Osteoblast (primary cell): ENCODE data around the gene FGFRL1. TPM values are rescaled to one million over a fixed set of nuclear protein-coding genes. Genes with fewer than 3 reads are reported as not detected.
A peak's percentile ranks its signal among the peaks of the same experiment; 100 is the strongest.

Experiments
- DNase-seq: peaks from one replicate; pipeline ENCODE4 v3.0.0; 2011; ENCODE audit warnings: low spot score, mixed read lengths; ENCODE audit not compliant: insufficient read length; ENCODE audit errors: missing footprints
- H2AFZ ChIP-seq: 2 replicates; pipeline ENCODE4 v1.6.0; 2011; ENCODE audit warnings: mild to moderate bottlenecking, low read length
- H3K27ac ChIP-seq: 2 replicates; pipeline ENCODE4 v1.5.1; 2011; ENCODE audit warnings: mild to moderate bottlenecking, low read depth, low read length, moderate library complexity
- H3K27me3 ChIP-seq: 2 replicates; pipeline ENCODE4 v1.6.0; 2012; ENCODE audit warnings: mild to moderate bottlenecking, control low read depth, inconsistent platforms, low read length, moderate library complexity; ENCODE audit not compliant: insufficient read depth
- H3K36me3 ChIP-seq: 2 replicates; pipeline ENCODE4 v1.5.1; 2011; ENCODE audit warnings: mild to moderate bottlenecking, low read length, control low read depth, moderate library complexity; ENCODE audit not compliant: insufficient read depth
- H3K4me1 ChIP-seq: 2 replicates; pipeline ENCODE4 v1.5.1; 2011; ENCODE audit warnings: mild to moderate bottlenecking, low read length, control low read depth, moderate library complexity; ENCODE audit not compliant: insufficient read depth
- H3K4me2 ChIP-seq: 2 replicates; pipeline ENCODE4 v1.6.0; 2011; ENCODE audit warnings: mild to moderate bottlenecking, low read length; ENCODE audit not compliant: insufficient read depth
- H3K4me3 ChIP-seq: fragments of 200-600 bp; sonication (generic); 3 replicates; pipeline ENCODE4 v1.5.1; 2012; ENCODE audit warnings: mild to moderate bottlenecking, low read length, inconsistent platforms; ENCODE audit not compliant: insufficient read depth
- H3K79me2 ChIP-seq: 2 replicates; pipeline ENCODE4 v1.6.0; 2012; ENCODE audit warnings: mild to moderate bottlenecking, low read length, control low read depth, inconsistent platforms; ENCODE audit not compliant: insufficient read depth
- H3K9me3 ChIP-seq: 2 replicates; pipeline ENCODE4 v1.5.1; 2011; ENCODE audit warnings: low read depth, low read length, control low read depth
- H4K20me1 ChIP-seq: 2 replicates; pipeline ENCODE4 v1.6.0; 2012; ENCODE audit warnings: mild to moderate bottlenecking, low read length, control low read depth; ENCODE audit not compliant: insufficient read depth
- total RNA-seq: library from RNA; depleted of rRNA; stranded (reverse); fragments of >200 nt; gene quantifications from 2 replicates; pipeline ENCODE4 v1.2.3, GENCODE V29; 2012
- TF ChIP-seq, protein P1 (sequence below): IDR thresholded peaks from 2 replicates; pipeline ENCODE4 v1.5.1; 2011; ENCODE audit warnings: mild to moderate bottlenecking, low read depth, low read length, moderate library complexity; ENCODE audit errors: extremely low read depth

FGFRL1 gene
- total RNA-seq, 1 donor, result 30.8 TPM

DNA sequence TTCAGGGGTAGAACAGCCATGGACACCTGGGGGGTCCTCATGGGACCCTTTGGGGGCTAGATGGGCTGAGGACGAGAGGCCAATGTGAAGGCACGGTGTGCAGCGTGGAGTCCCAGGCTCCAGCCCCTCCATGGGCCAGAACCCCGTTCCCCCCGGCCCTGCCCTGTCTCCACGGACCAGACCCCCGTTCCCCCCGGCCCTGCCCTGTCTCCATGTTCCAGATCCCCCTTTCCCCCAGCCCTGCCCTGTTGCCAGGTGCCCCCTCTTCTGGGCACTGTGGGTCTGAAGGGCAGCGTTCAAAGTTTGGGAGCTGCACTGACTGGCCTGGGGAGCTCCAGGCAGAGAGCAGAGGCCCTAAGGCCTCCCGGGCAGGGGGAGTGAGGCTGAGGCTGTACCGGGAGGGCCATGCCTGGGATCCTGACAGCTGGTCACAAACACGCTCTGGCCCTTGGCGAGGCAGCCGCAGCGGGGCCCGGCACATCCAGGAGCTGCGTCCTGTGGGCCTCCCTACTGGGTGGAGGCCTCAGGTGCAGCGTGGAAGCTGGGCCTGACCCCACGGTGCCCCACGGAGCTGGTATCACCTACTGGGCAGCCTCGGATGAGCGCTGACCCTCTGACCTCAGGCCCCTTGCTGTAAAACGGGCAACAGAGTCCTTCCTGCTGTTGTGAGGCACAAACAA lies 46.9 kb upstream of the FGFRL1 start:
- Histone ChIP-seq H3K9me3 (no peaks in the 10 kb centered on the region), H4K20me1 (peaks cover 4% of the 10 kb centered on the region), H3K27me3 (no peaks in the 10 kb centered on the region), H3K27ac (no peak overlapping the region), H2AFZ (no peak overlapping the region), H3K4me3 (no peak overlapping the region), H3K36me3 (peaks cover 11% of the 10 kb centered on the region), H3K79me2 (no peaks in the 10 kb centered on the region), H3K4me1 (no peaks in the 10 kb centered on the region), H3K4me2 (no peak overlapping the region)
- peak; percentile 81 for DNase-seq
- TF ChIP-seq, protein P1, sequence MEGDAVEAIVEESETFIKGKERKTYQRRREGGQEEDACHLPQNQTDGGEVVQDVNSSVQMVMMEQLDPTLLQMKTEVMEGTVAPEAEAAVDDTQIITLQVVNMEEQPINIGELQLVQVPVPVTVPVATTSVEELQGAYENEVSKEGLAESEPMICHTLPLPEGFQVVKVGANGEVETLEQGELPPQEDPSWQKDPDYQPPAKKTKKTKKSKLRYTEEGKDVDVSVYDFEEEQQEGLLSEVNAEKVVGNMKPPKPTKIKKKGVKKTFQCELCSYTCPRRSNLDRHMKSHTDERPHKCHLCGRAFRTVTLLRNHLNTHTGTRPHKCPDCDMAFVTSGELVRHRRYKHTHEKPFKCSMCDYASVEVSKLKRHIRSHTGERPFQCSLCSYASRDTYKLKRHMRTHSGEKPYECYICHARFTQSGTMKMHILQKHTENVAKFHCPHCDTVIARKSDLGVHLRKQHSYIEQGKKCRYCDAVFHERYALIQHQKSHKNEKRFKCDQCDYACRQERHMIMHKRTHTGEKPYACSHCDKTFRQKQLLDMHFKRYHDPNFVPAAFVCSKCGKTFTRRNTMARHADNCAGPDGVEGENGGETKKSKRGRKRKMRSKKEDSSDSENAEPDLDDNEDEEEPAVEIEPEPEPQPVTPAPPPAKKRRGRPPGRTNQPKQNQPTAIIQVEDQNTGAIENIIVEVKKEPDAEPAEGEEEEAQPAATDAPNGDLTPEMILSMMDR, result no peak

DNA sequence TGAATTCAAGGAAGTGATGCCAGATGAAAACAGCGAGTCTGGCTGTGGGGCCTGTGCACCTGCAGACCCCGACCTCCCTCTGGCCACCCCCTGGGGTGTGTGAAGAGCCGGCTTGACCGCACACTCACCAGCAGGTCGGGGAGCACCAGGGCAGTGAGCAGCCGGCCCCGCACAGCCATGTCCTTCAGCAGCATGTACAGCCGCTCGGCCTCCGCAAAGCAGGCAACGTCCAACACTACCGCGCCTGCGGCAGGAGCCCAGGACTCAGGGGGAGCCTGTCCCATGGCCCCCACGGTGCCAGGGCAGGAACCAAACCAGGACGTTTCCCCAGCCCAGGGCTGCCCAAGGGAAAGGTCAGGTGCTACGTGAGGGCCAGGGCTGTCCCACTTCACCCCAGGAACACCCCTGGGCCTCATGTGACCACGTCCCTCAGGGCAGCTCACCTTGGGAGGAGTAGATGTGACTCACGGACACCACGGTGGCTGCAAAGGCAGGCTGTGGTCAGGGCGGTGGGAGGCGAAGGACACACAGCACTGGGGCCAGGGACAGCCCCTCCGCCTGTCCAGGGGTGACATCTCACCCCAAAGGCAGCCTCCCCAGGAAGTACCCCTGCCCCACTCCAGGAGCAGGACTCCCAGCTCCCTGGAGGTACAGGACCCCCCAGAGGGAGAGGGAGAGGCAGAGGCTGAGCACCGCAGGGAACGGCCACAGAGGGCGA lies 46.2 kb upstream of the FGFRL1 start:
- TF ChIP-seq, protein P1, result no peak
- peaks cover 10% of the 10 kb centered on the region for H3K36me3 ChIP-seq
- H3K27me3 ChIP-seq, result no peaks in the 10 kb centered on the region

DNA sequence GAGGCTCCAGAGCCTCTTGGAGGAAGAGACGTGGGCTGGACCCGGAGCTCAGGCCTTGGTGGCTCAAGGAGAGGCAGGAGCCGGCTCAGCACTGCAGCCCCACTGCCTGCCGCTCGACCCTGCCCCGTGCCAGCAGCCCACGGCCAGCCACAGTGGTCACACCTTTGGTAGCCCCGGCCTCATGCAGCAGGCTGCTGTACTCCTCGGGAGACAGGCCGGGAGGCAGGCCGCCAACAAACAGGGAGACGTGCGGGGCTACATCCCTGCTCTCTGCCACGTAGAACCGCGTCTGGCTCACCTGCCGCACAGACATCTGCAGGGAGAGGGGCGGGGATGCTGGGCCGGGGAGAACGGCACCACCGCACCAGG lies 45.7 kb upstream of the FGFRL1 start:
- peaks cover 6% of the 10 kb centered on the region for H3K79me2 ChIP-seq
- H2AFZ ChIP-seq, result no peak overlapping the region
- H3K27ac ChIP-seq, result no peak overlapping the region
- no peak overlapping the region for H3K4me3 ChIP-seq
- no peaks in the 10 kb centered on the region for H3K4me1 ChIP-seq
- no peaks in the 10 kb centered on the region for H3K27me3 ChIP-seq
- DNase-seq, result peak; percentile 77
- TF ChIP-seq, protein P1, result no peak
- H4K20me1 ChIP-seq, result peaks cover 11% of the 10 kb centered on the region
- H3K4me2 ChIP-seq, result no peak overlapping the region
- H3K9me3 ChIP-seq, result no peaks in the 10 kb centered on the region
- peaks cover 10% of the 10 kb centered on the region for H3K36me3 ChIP-seq

More for the DNA sequence above, 46.2 kb upstream of the FGFRL1 start:
- Histone ChIP-seq H4K20me1 (peaks cover 6% of the 10 kb centered on the region), H3K4me1 (no peaks in the 10 kb centered on the region), H3K79me2 (peaks cover 1% of the 10 kb centered on the region), H3K27ac (no peak overlapping the region), H3K4me3 (no peak overlapping the region), H3K9me3 (no peaks in the 10 kb centered on the region), H2AFZ (no peak overlapping the region), H3K4me2 (no peak overlapping the region)
- DNase-seq, result peak; percentile 88
